MCF 10A (cell line): ENCODE data around the gene MACROD1. TPM values are rescaled to one million over a fixed set of nuclear protein-coding genes. Genes with fewer than 3 reads are reported as not detected.

Experiments used
- total RNA-seq: library from RNA; stranded (reverse); gene quantifications from 2 replicates; pipeline ENCODE4 v1.2.3, GENCODE V29; 2022

Gene MACROD1
- total RNA-seq, 1 experiment from 2014 or later: 15.1 TPM

Other genes with a start within 250 kb of the MACROD1 start
- gene RCOR2, start 248.9 kb downstream of the MACROD1 start, total RNA-seq: 0.15 TPM in 1 of 2 replicates, not detected in the other
- gene NAA40, start 227.1 kb downstream of the MACROD1 start, total RNA-seq: 11.7 and 13.4 TPM in 2 replicates
- 461 and 466 TPM in 2 replicates for gene COX8A, start 191.5 kb downstream of the MACROD1 start, total RNA-seq
- 50.9 and 56.0 TPM in 2 replicates for gene OTUB1, start 179.7 kb downstream of the MACROD1 start, total RNA-seq
- 2.7 and 7.0 TPM in 2 replicates for gene FLRT1, start 130.2 kb downstream of the MACROD1 start, total RNA-seq
- gene STIP1, start 20.1 kb upstream of the MACROD1 start, total RNA-seq: 161 and 171 TPM in 2 replicates
- gene FERMT3, start 40.6 kb upstream of the MACROD1 start, total RNA-seq: 0.44 and 1.0 TPM in 2 replicates
- gene TRPT1, start 60.1 kb upstream of the MACROD1 start, total RNA-seq: 27.0 and 31.3 TPM in 2 replicates
- 51.0 and 73.6 TPM in 2 replicates for gene NUDT22, start 60.2 kb upstream of the MACROD1 start, total RNA-seq
- gene DNAJC4, start 64.4 kb upstream of the MACROD1 start, total RNA-seq: 19.5 and 27.0 TPM in 2 replicates
- gene VEGFB, start 68.5 kb upstream of the MACROD1 start, total RNA-seq: 46.0 and 60.3 TPM in 2 replicates
- gene FKBP2, start 75.0 kb upstream of the MACROD1 start, total RNA-seq: 84.7 and 86.0 TPM in 2 replicates
- 583 and 684 TPM in 2 replicates for gene PPP1R14B, start 80.8 kb upstream of the MACROD1 start, total RNA-seq
- 34.6 and 39.0 TPM in 2 replicates for gene PLCB3, start 85.4 kb upstream of the MACROD1 start, total RNA-seq
- 67.4 and 79.7 TPM in 2 replicates for gene BAD, start 118.6 kb upstream of the MACROD1 start, total RNA-seq
- 36.0 and 49.5 TPM in 2 replicates for gene GPR137, start 119.7 kb upstream of the MACROD1 start, total RNA-seq
- gene KCNK4, start 125.2 kb upstream of the MACROD1 start, total RNA-seq: not detected in 2 replicates
- gene CATSPERZ, start 134.2 kb upstream of the MACROD1 start, total RNA-seq: 0.68 TPM in 1 of 2 replicates, not detected in the other
- gene ESRRA, start 139.4 kb upstream of the MACROD1 start, total RNA-seq: 52.0 and 63.4 TPM in 2 replicates
- gene TRMT112, start 151.4 kb upstream of the MACROD1 start, total RNA-seq: 284 and 354 TPM in 2 replicates
- 274 and 302 TPM in 2 replicates for gene PRDX5, start 152.0 kb upstream of the MACROD1 start, total RNA-seq
- 4.2 and 6.0 TPM in 2 replicates for gene CCDC88B, start 174.1 kb upstream of the MACROD1 start, total RNA-seq
- 42.5 and 46.5 TPM in 2 replicates for gene RPS6KA4, start 193.0 kb upstream of the MACROD1 start, total RNA-seq